Esophagus muscularis mucosa (tissue), 3 donors: ENCODE data around the gene TRIM28.

Experiments
- POLR2AphosphoS5 ChIP-seq, 2 donors: sonication (generic); formaldehyde crosslinking; IDR thresholded peaks; one replicate each; pipeline ENCODE4 v1.6.1; 2017; ENCODE audit warnings: antibody characterized with exemption in 2 of 2
- TF ChIP-seq, protein P1 (sequence below), 3 experiments: fragments of 200-600 bp in 2 of 3; fragments of 450-650 bp in 1 of 3; sonication (generic) in 2 of 3; IDR thresholded peaks; one replicate each; pipeline ENCODE4 v1.5.1; 2017 to 2019; ENCODE audit warnings: antibody characterized with exemption in 3 of 3, mild to moderate bottlenecking in 2 of 3, moderate library complexity in 1 of 3

DNA sequence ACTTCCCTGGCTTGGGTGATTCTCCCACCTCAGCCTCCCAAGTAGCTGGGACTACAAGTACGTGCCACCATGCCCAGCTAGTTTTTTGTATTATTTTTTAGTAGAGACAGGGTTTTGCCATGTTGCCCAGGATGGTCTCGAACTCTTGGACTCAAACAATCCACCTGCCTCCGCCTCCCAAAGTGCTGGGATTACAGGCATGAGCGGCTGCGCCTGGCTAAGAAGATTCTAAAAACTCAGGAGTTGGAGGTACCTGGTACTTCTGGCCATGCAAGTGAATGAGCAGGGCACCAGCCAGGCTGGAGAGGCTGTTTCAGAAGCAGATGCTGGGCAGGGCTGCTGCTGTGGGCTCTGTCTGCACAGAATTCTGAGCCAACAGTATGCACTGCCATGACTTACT, 23.1 kb downstream of the TRIM28 start:
- TF ChIP-seq POLR2AphosphoS5 (IDR thresholded peaks at IDR 0.05) = no peak
- TF ChIP-seq, protein P1, sequence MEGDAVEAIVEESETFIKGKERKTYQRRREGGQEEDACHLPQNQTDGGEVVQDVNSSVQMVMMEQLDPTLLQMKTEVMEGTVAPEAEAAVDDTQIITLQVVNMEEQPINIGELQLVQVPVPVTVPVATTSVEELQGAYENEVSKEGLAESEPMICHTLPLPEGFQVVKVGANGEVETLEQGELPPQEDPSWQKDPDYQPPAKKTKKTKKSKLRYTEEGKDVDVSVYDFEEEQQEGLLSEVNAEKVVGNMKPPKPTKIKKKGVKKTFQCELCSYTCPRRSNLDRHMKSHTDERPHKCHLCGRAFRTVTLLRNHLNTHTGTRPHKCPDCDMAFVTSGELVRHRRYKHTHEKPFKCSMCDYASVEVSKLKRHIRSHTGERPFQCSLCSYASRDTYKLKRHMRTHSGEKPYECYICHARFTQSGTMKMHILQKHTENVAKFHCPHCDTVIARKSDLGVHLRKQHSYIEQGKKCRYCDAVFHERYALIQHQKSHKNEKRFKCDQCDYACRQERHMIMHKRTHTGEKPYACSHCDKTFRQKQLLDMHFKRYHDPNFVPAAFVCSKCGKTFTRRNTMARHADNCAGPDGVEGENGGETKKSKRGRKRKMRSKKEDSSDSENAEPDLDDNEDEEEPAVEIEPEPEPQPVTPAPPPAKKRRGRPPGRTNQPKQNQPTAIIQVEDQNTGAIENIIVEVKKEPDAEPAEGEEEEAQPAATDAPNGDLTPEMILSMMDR (IDR thresholded peaks at IDR 0.05) = no peak
